Activated naive CD4-positive, alpha-beta T cell treated with anti-CD3 and anti-CD28 coated beads for 36 hours (primary cell): ENCODE results near the gene TPPP2. TPM values are rescaled to one million over a fixed set of nuclear protein-coding genes. Genes with fewer than 3 reads are reported as not detected.

ENCODE experiments used
- CTCF ChIA-PET: fragments of 350-600 bp; sonication (Branson Sonifier 250); formaldehyde crosslinking; loops from one replicate; lab custom pipeline; 2021; ENCODE audit warnings: antibody characterized with exemption; lab: Charles Lee
- DNase-seq: peaks from one replicate; pipeline ENCODE4 v3.0.0-alpha.2; 2020
- H3K27ac Mint-ChIP-seq: one replicate; pipeline ENCODE4 v1.8.0; 2021; ENCODE audit warnings: mild to moderate bottlenecking, mixed read lengths
- H3K27me3 Mint-ChIP-seq: one replicate; pipeline ENCODE4 v1.8.0; 2021; ENCODE audit warnings: low read depth, mixed read lengths
- H3K36me3 Mint-ChIP-seq: one replicate; pipeline ENCODE4 v1.8.0; 2021; ENCODE audit warnings: low read depth, mixed read lengths
- H3K4me1 Mint-ChIP-seq: one replicate; pipeline ENCODE4 v1.8.0; 2021; ENCODE audit warnings: low read depth, mixed read lengths
- H3K4me3 Mint-ChIP-seq: one replicate; pipeline ENCODE4 v1.8.0; 2021; ENCODE audit warnings: mild to moderate bottlenecking, moderate library complexity, mixed read lengths
- H3K9me3 Mint-ChIP-seq: one replicate; pipeline ENCODE4 v1.8.0; 2021; ENCODE audit warnings: mixed read lengths
- intact Hi-C: fragments of 100-400 bp; cut with micrococcal nuclease; formaldehyde crosslinking; loops from one replicate; pipeline ENCODE4 v1.15.1; 2023
- microRNA-seq: library from miRNA; unstranded; fragments of <30 nt; microRNA quantifications from one replicate; pipeline ENCODE4 v1.2.0, GENCODE V29; 2022; ENCODE audit warnings: borderline microRNAs expressed, borderline replicate concordance
- total RNA-seq, 2 experiments: library from RNA; stranded (reverse); gene quantifications; one replicate each; pipeline ENCODE4 v1.2.3, GENCODE V29; 2021

The TPPP2 gene
- total RNA-seq, 2 experiments from 2014 or later = not detected

GRCh38 chr14:21075719-21076437 lies 45.9 kb downstream of the TPPP2 start:
- intact Hi-C loops = no loop called here
- no peaks in the 10 kb centered on the region for H3K36me3 Mint-ChIP-seq
- no peak overlapping the region for H3K27ac Mint-ChIP-seq
- no peak for DNase-seq
- CTCF ChIA-PET = interaction anchor here (2.8 to 5.8 kb wide), 2 partner anchors 11 to 17 kb away, joined by 15 to 60 read pairs; no protein-coding TSS in a partner anchor
- H3K4me1 Mint-ChIP-seq = peaks cover 8% of the 10 kb centered on the region
- H3K9me3 Mint-ChIP-seq = no peaks in the 10 kb centered on the region
- H3K27me3 Mint-ChIP-seq = peaks cover 22% of the 10 kb centered on the region
- no peak overlapping the region for H3K4me3 Mint-ChIP-seq

- no peaks in the 10 kb centered on the region for H3K4me1 Mint-ChIP-seq
- DNase-seq = no peak
- no peak overlapping the region for H3K27ac Mint-ChIP-seq
- intact Hi-C loops = no loop called here
- no peaks in the 10 kb centered on the region for H3K36me3 Mint-ChIP-seq
- CTCF ChIA-PET = interaction anchor here (1.1 to 2.9 kb wide), 4 partner anchors 9 to 63 kb away, joined by 3 to 10 read pairs (median 10); no protein-coding TSS in a partner anchor
- peaks cover 5% of the 10 kb centered on the region for H3K27me3 Mint-ChIP-seq
- H3K4me3 Mint-ChIP-seq = no peak overlapping the region
- no peaks in the 10 kb centered on the region for H3K9me3 Mint-ChIP-seq
These were observed 47.7 kb downstream of the TPPP2 start for GRCh38 chr14:21077672-21078071.

DNA sequence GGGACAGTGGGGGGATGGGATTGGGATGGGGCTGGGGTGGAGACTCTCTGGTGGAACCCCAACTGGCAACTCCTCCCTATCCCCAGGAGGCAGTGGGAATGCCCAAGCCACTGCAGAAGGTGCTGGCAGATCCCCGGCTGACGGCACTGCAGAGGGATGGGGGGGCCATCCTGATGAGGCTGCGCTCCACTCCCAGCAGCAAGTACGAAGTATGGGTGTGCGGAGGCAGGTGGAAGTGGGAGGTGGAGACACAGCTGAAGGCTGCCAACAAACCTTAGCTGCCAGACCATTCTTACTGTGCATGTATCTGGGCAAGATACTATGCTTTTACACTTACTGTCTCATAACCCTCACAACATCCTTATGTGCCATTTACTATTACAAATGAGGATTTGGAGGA lies 48.3 kb downstream of the TPPP2 start:
- peaks cover 4% of the 10 kb centered on the region for H3K27me3 Mint-ChIP-seq
- H3K9me3 Mint-ChIP-seq = no peaks in the 10 kb centered on the region
- no peaks in the 10 kb centered on the region for H3K4me1 Mint-ChIP-seq
- H3K36me3 Mint-ChIP-seq = no peaks in the 10 kb centered on the region
- no peak overlapping the region for H3K4me3 Mint-ChIP-seq
- CTCF ChIA-PET = interaction anchor here (1.1 to 2.9 kb wide), 4 partner anchors 10 to 63 kb away, joined by 3 to 10 read pairs (median 10); no protein-coding TSS in a partner anchor
- no peak overlapping the region for H3K27ac Mint-ChIP-seq
- intact Hi-C loops = no loop called here
- DNase-seq = no peak

DNA sequence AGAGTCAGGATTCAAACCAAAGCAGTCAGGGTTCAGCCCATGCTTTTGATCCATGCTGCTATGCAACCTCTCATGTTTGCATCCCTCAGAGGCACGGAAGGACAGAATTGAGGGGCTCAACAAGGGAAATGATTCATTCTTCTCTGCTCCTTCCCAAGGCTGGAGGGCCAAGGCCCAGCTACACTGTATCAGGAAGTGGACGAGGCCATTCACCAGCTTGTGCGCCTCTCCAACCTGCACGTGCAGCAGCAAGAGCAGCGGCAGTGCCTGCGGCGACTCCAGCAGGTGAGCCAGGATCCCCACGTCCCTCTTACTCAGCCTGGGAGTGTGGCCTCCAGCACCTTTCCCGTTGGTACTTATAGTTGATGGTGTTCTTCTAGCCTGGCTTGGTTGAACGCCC lies 48.7 kb downstream of the TPPP2 start:
- Mint-ChIP-seq H3K9me3 (no peaks in the 10 kb centered on the region), H3K36me3 (no peaks in the 10 kb centered on the region), H3K27ac (no peak overlapping the region), H3K27me3 (no peaks in the 10 kb centered on the region), H3K4me1 (no peaks in the 10 kb centered on the region), H3K4me3 (no peak overlapping the region)
- DNase-seq = no peak
- CTCF ChIA-PET = interaction anchor here (2.4 to 2.9 kb wide), 3 partner anchors 11 to 64 kb away, joined by 9 to 10 read pairs (median 10); no protein-coding TSS in a partner anchor
- intact Hi-C loops = no loop called here

DNA sequence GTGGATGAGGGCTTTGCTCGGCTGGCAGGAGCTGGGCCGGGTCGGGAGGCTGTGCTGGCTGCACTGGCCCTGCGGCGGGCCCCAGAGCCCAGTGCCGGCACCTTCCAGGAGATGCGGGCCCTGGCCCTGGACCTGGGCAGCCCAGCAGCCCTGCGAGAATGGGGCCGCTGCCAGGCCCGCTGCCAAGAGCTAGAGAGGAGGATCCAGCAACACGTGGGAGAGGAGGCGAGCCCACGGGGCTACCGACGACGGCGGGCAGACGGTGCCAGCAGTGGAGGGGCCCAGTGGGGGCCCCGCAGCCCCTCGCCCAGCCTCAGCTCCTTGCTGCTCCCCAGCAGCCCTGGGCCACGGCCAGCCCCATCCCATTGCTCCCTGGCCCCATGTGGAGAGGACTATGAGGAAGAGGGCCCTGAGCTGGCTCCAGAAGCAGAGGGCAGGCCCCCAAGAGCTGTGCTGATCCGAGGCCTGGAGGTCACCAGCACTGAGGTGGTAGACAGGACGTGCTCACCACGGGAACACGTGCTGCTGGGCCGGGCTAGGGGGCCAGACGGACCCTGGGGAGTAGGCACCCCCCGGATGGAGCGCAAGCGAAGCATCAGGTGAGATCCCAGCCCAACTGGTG lies 51.6 kb downstream of the TPPP2 start:
- Mint-ChIP-seq H3K4me1 (peaks cover 2% of the 10 kb centered on the region), H3K4me3 (no peak overlapping the region), H3K27me3 (no peaks in the 10 kb centered on the region), H3K9me3 (no peaks in the 10 kb centered on the region), H3K27ac (no peak overlapping the region), H3K36me3 (no peaks in the 10 kb centered on the region)
- intact Hi-C loops = no loop called here
- no peak for DNase-seq
- CTCF ChIA-PET = interaction anchor here (1.0 to 3.2 kb wide), 3 partner anchors 8 to 23 kb away, joined by 4 to 18 read pairs (median 4); no protein-coding TSS in a partner anchor

Small RNA genes within 50 kb of the gene (microRNA-seq; reads per million reads assigned to microRNA genes)
- gene MIR6717 = not detected

Other genes starting within 250 kb of the TPPP2 start
- under 1 TPM; 0.45 to 0.57 TPM for gene RNASE6, start 248.9 kb upstream of the TPPP2 start, total RNA-seq
- not detected for gene RNASE1, start 227.4 kb upstream of the TPPP2 start, total RNA-seq
- not detected for gene RNASE3, start 138.8 kb upstream of the TPPP2 start, total RNA-seq
- not detected for gene RNASE2, start 74.7 kb upstream of the TPPP2 start, total RNA-seq
- 10 to 100 TPM; 90.9 to 97.5 TPM for gene METTL17, start 40.2 kb upstream of the TPPP2 start, total RNA-seq
- gene SLC39A2, start 30.9 kb upstream of the TPPP2 start, total RNA-seq = not detected
- gene NDRG2, start 5.2 kb upstream of the TPPP2 start, total RNA-seq = 1 to 10 TPM; 8.4 to 8.8 TPM
- not detected for gene RNASE13, start 4.6 kb downstream of the TPPP2 start, total RNA-seq
- gene RNASE7, start 12.1 kb downstream of the TPPP2 start, total RNA-seq = not detected
- not detected for gene RNASE8, start 27.6 kb downstream of the TPPP2 start, total RNA-seq
- not detected for gene ARHGEF40, start 40.1 kb downstream of the TPPP2 start, total RNA-seq
- gene ZNF219, start 68.4 kb downstream of the TPPP2 start, total RNA-seq = 1 to 10 TPM; 8.3 to 9.2 TPM
- gene TMEM253, start 70.8 kb downstream of the TPPP2 start, total RNA-seq = not detected
- gene OR5AU1, start 125.8 kb downstream of the TPPP2 start, total RNA-seq = not detected
- gene HNRNPC, start 239.2 kb downstream of the TPPP2 start, total RNA-seq = 1,000 to 10,000 TPM; 1,252 to 1,377 TPM
- gene RPGRIP1, start 249.9 kb downstream of the TPPP2 start, total RNA-seq = not detected